Rectal smooth muscle tissue (tissue), 1 donor: Measurements from ENCODE around the gene NCR2.

ENCODE experiments used
- H3K27ac ChIP-seq: one replicate; pipeline ENCODE4 v1.7.0; 2013; ENCODE audit warnings: low read depth, low read length, inconsistent platforms
- H3K27me3 ChIP-seq: one replicate; pipeline ENCODE4 v1.7.0; 2013; ENCODE audit warnings: low read length; ENCODE audit not compliant: control insufficient read depth, insufficient read depth
- H3K36me3 ChIP-seq: one replicate; pipeline ENCODE4 v1.7.0; 2013; ENCODE audit warnings: low read length; ENCODE audit not compliant: control insufficient read depth, insufficient read depth
- H3K4me1 ChIP-seq: one replicate; pipeline ENCODE4 v1.7.0; 2013; ENCODE audit warnings: low read length; ENCODE audit not compliant: control insufficient read depth, insufficient read depth
- H3K4me3 ChIP-seq: one replicate; pipeline ENCODE4 v1.7.0; 2013; ENCODE audit warnings: low read length
- H3K9ac ChIP-seq: one replicate; pipeline ENCODE4 v1.7.0; 2013; ENCODE audit warnings: low read length

Gene NCR2

DNA sequence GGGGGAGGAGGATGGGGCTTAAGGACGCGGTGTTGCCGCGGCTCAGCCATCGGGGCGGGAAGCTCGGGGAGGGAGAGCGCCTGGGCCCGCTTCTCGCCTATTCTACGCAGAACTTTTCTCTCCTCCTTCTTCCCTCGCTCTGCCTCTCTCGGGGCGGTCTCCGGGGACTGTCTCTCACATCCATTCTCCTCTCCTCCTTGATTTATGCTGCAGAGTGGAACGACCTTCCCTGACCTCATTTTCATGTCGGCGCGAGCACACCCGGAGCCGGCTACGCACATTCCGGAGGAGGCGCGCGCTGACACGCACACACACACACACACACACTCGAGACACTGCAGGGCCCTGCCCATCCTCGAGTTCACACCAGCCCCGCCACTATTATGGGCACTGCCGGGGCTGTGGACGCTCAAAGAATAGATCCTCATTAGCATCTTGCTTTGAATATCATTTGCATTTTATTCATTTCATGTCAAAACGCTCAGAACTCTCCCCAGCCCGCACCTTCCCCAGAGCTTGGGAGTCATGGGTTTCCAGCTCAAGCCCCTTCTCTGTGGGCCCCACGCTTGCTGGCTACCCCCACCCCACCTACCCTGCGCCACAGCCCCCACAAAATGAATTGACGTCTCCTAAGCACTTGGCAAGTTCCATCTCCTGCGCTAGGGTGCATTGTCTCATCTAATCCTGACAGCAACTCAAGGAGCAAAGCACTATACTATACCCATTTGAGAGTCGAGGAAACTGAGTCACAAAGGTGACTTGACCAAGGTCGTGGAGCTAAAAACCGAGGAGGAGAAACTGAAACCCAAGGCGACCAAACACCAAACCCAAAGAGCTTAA is 36.8 kb downstream of the NCR2 start:
- peak overlapping the region; percentile 7 for H3K27ac ChIP-seq
- no peaks in the 10 kb centered on the region for H3K36me3 ChIP-seq
- H3K4me1 ChIP-seq, result peaks cover 2% of the 10 kb centered on the region
- no peak overlapping the region for H3K9ac ChIP-seq
- peaks cover 19% of the 10 kb centered on the region for H3K27me3 ChIP-seq
- peak overlapping the region; percentile 51 for H3K4me3 ChIP-seq

GRCh38 chr6:41372832-41373626 is 37.6 kb downstream of the NCR2 start:
- Histone ChIP-seq H3K4me3 (no peak overlapping the region), H3K27me3 (peaks cover 19% of the 10 kb centered on the region), H3K4me1 (peaks cover 2% of the 10 kb centered on the region), H3K36me3 (no peaks in the 10 kb centered on the region), H3K9ac (no peak overlapping the region), H3K27ac (no peak overlapping the region)

GRCh38 chr6:41373627-41373918 is 38.2 kb downstream of the NCR2 start:
- no peak overlapping the region for H3K9ac ChIP-seq
- peaks cover 19% of the 10 kb centered on the region for H3K27me3 ChIP-seq
- no peaks in the 10 kb centered on the region for H3K36me3 ChIP-seq
- H3K27ac ChIP-seq, result no peak overlapping the region
- H3K4me1 ChIP-seq, result peaks cover 2% of the 10 kb centered on the region
- no peak overlapping the region for H3K4me3 ChIP-seq

GRCh38 chr6:41373919-41374617 is 38.7 kb downstream of the NCR2 start:
- Histone ChIP-seq H3K4me1 (peaks cover 2% of the 10 kb centered on the region), H3K36me3 (no peaks in the 10 kb centered on the region), H3K4me3 (no peak overlapping the region), H3K27me3 (peaks cover 19% of the 10 kb centered on the region), H3K27ac (no peak overlapping the region), H3K9ac (no peak overlapping the region)

DNA sequence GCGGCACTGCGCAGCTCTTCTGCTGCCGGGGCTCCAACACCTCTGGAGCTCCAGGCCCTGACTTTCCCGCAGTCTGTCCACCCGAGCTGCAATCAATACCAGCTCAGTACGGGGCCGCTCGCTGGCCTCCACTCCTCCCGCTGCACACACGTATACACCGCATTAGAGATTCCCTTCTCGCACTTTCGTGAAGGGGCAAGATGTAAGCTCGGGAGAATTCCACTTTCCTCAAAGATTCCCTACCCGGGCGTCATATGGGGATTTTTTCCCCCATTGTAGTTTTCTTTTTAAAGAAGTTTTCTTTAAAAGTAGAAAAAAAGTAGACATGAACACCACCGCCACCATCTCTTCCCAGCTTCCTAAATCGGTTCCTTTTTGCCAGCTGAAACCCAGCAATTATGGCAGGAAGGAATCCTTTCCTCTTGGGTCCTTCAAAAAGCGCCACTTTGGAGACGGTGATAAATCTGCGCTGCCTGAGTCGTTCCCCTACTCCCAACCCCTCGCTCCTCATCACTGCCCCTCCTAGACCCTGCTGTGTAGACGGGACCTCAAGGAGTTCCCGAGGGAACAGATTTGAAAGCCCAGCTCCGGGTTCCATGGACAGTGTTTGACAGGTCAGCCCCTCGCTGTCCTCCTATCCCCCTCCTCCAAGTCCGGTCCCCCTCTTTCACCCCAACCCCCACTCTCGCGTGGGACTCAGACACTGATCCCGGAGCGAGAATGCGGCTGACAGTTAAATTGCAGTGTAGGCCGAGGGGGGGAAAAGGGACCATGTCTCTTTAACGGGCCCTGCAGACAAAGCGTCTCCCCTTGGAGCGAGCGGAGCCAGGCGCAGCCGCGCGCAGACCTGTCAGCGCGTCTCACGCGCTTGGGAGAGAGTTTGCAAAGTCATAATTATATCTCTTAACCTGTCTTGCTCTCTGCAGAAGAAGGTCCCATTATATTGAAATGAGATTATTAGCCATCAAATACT is 39.5 kb downstream of the NCR2 start:
- no peak overlapping the region for H3K27ac ChIP-seq
- H3K36me3 ChIP-seq, result no peaks in the 10 kb centered on the region
- peaks cover 2% of the 10 kb centered on the region for H3K4me1 ChIP-seq
- peaks cover 19% of the 10 kb centered on the region for H3K27me3 ChIP-seq
- no peak overlapping the region for H3K9ac ChIP-seq
- H3K4me3 ChIP-seq, result no peak overlapping the region

DNA sequence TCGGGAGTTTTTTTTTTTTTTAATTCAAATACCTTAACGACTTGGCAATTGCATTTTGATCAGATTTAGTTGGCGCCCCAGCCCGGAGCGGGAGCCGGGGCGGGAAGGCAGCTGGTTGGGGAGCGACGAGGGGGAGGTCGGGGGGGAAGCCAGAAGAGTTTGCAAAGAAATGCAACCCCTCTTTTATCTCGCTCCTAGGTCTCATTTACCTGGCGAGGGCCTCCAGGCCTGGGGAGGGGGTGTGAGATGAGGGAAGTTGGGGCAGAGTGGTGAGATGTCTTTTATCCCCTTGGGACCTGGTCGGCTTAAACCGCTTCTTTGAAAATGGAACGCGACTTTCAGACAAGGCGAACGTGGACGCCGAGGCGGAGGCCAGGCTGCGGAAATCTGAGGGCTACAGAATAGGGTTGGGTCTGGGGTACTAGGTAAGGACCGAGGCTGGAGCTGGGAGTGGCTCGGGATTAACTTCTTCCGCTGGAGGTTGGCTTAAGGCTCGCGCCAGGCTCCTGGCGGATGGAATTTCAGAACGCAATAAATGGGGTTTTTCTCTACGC is 40.3 kb downstream of the NCR2 start:
- Histone ChIP-seq H3K36me3 (no peaks in the 10 kb centered on the region), H3K27ac (no peak overlapping the region), H3K9ac (no peak overlapping the region), H3K27me3 (peaks cover 16% of the 10 kb centered on the region), H3K4me1 (peaks cover 2% of the 10 kb centered on the region), H3K4me3 (no peak overlapping the region)

- peaks cover 2% of the 10 kb centered on the region for H3K4me1 ChIP-seq
- no peak overlapping the region for H3K9ac ChIP-seq
- peaks cover 16% of the 10 kb centered on the region for H3K27me3 ChIP-seq
- no peak overlapping the region for H3K4me3 ChIP-seq
- no peak overlapping the region for H3K27ac ChIP-seq
- H3K36me3 ChIP-seq, result no peaks in the 10 kb centered on the region
These were observed 40.8 kb downstream of the NCR2 start for GRCh38 chr6:41376176-41376575.

GRCh38 chr6:41377071-41377470 is 41.7 kb downstream of the NCR2 start:
- H3K36me3 ChIP-seq, result no peaks in the 10 kb centered on the region
- no peaks in the 10 kb centered on the region for H3K4me1 ChIP-seq
- no peak overlapping the region for H3K4me3 ChIP-seq
- H3K27me3 ChIP-seq, result peaks cover 16% of the 10 kb centered on the region
- H3K9ac ChIP-seq, result no peak overlapping the region
- H3K27ac ChIP-seq, result no peak overlapping the region

- Histone ChIP-seq H3K36me3 (no peaks in the 10 kb centered on the region), H3K27me3 (peaks cover 3% of the 10 kb centered on the region)
These were observed 43.9 kb downstream of the NCR2 start for GRCh38 chr6:41379306-41379705.

GRCh38 chr6:41386594-41386993 is 51.2 kb downstream of the NCR2 start:
- Histone ChIP-seq H3K36me3 (no peaks in the 10 kb centered on the region), H3K27me3 (no peaks in the 10 kb centered on the region), H3K4me1 (no peaks in the 10 kb centered on the region), H3K27ac (no peak overlapping the region), H3K9ac (no peak overlapping the region), H3K4me3 (no peak overlapping the region)

More at GRCh38 chr6:41379306-41379705, 43.9 kb downstream of the NCR2 start:
- no peak overlapping the region for H3K9ac ChIP-seq
- no peak overlapping the region for H3K27ac ChIP-seq
- no peaks in the 10 kb centered on the region for H3K4me1 ChIP-seq
- no peak overlapping the region for H3K4me3 ChIP-seq

- H3K4me1 ChIP-seq, result no peaks in the 10 kb centered on the region
- H3K36me3 ChIP-seq, result no peaks in the 10 kb centered on the region
- H3K4me3 ChIP-seq, result no peak overlapping the region
- H3K27ac ChIP-seq, result no peak overlapping the region
- no peaks in the 10 kb centered on the region for H3K27me3 ChIP-seq
- H3K9ac ChIP-seq, result no peak overlapping the region
These were observed 56.8 kb downstream of the NCR2 start for GRCh38 chr6:41392246-41392645.
